T-helper 2 cell (primary cell): ENCODE results near the gene RUFY2.
"Not testable (repeated sequence)": the region's sequence is repeated elsewhere in the genome, so short reads cannot be mapped to it uniquely, and the experiment has no call there.

Experiments
- DNase-seq, 5 experiments: peaks; one replicate each; pipeline versions ENCODE4 v3.0.0 to v3.0.0-alpha.2; 2012 to 2022

RUFY2 gene

GRCh38 chr10:68362590-68362989, 44.5 kb downstream of the RUFY2 start:
- DNase-seq, result no peak

DNA sequence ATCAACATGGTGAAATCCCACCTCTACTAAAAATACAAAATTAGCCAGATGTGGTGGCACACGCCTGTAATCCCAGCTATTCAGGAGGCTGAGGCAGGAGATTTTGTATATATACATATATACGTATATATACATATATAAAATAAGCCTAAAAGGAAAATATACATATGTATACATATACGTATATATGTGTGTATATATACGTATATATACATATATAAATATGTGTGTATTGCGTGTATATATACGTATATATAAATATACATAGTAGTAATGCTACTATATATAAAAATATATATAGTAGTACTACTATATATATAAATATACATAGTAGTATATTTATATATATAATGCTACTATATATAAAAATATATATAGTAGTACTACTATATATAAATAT, 47.9 kb downstream of the RUFY2 start:
- DNase-seq, result no peak

DNA sequence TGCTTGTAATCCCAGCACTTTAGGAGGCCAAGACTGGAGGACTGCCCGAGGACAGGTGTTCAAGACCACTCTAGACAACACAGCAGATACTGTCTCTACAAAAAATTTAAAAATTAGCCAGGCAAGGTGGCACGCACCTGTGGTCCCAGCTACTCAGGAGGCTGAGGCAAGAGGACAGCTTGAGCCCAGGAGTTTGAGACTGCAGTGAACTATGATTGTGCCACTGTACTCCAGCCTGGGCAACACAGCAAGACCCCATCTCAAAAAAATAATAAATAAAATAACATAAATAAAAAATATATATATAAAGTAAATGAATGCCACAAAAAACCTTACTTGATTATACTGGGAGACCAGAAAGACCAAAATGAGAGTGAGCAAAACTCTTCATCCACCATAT, 53.5 kb downstream of the RUFY2 start:
- DNase-seq, result no peak

DNA sequence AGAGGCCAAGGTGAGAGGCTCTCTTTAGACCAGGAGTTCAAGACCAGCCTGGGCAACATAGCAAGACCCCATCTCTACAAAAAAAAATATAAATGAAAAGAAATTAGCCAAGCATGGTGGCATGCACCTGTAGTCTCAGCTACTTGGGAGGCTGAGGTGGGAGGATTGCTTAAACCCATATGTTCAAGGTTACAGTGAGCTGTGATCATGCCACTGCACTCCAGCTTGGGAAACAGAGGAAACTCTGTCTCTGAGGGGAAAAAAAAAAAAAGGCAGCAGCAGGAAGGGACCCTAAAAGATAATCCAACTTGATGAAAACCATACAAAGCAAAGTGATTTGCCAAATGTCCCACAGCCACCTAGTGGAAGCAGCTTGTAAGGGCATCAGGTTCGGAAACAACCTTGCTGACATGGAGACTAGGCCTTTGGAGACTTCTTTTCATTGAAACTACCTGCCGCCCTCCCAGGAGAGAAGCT, 58.8 kb downstream of the RUFY2 start:
- DNase-seq, result peak in 4 of 5 experiments; percentile 12 to 69 (median 18)

- no peak for DNase-seq
These were observed 60.3 kb downstream of the RUFY2 start for GRCh38 chr10:68346774-68347173.

DNA sequence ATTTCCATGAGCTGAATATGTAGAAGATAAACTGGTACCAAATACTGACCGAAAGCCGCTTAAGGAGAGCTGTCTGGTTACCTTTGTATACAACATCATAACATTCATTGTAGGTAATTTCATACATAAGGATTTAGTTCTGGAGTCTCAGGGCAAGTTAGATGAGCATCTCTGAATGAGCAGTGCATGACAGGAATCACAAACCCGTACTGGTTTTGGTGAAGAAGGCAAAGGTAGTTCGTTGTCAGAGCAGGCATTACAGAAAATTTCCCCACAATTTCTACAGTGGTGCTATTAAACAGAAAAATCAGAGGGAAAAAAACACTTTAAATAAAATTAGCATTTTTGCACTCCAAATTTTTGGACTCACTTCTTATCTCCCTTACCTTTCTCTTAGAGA, 61.5 kb downstream of the RUFY2 start:
- no peak for DNase-seq

- DNase-seq, result no peak
These were observed 64.1 kb downstream of the RUFY2 start for GRCh38 chr10:68342909-68343516.

DNA sequence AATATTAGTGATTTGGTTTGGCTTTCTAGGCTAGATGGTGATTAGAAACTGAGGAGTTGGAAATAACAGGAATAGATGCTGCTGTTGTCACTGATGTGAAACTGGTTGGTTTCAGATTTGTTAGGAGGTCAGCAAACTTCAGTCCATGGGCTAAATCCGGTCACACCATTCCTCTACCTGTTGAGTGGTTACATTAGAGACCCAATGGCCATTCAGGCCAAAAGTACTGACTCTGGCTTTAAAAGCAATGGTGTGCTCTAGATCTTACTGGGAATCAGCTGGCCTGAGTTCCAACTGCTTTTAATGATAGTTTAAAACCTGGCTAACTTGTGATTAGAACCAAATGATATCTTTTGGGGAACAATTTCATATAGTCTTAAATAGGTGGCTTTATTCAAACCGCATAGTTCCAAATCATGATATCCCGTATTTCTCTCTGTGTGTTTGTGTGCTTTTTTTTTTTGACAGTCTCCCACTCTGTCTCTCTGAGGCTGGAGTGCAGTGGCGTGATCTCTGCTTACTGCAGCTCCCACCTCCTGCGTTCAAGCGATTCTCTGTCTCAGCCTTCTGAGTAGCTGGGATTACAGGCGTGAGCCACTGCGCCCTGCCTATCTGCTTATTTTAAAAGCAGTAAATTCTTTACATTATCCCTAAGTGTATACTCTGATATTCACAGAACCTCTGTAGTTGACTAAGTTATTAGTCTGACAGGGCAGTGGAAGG, 66.6 kb downstream of the RUFY2 start:
- DNase-seq, result no peak

DNA sequence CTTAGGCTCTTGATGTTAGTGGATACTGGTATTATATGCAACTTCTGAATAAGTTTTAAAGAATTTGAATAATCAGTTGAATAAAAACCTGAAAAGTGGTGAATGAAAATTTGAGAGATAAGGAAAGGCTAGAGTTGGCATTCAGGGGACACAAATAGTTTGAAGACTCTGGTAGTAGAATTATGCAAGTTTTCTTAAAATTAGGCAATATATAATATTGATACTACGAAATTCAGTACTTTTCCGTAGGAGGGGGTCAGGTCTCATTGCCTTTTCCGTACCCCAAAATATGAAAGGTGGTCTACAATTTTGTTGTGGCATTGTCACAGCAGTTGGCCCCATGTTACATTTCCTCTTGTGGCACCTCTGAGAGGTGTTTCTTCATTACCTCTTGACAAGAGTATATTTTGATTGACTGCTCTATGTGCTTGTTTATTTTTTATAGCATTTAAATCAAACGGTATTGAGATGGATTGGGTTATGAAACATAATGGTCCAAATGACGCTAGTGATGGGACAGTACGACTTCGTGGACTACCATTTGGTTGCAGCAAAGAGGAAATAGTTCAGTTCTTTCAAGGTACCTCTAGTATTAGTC, 70.2 kb downstream of the RUFY2 start:
- DNase-seq, result no peak

GRCh38 chr10:68334672-68335467, 72.2 kb downstream of the RUFY2 start:
- DNase-seq, result peak in 1 of 5 experiments; percentile 30

DNA sequence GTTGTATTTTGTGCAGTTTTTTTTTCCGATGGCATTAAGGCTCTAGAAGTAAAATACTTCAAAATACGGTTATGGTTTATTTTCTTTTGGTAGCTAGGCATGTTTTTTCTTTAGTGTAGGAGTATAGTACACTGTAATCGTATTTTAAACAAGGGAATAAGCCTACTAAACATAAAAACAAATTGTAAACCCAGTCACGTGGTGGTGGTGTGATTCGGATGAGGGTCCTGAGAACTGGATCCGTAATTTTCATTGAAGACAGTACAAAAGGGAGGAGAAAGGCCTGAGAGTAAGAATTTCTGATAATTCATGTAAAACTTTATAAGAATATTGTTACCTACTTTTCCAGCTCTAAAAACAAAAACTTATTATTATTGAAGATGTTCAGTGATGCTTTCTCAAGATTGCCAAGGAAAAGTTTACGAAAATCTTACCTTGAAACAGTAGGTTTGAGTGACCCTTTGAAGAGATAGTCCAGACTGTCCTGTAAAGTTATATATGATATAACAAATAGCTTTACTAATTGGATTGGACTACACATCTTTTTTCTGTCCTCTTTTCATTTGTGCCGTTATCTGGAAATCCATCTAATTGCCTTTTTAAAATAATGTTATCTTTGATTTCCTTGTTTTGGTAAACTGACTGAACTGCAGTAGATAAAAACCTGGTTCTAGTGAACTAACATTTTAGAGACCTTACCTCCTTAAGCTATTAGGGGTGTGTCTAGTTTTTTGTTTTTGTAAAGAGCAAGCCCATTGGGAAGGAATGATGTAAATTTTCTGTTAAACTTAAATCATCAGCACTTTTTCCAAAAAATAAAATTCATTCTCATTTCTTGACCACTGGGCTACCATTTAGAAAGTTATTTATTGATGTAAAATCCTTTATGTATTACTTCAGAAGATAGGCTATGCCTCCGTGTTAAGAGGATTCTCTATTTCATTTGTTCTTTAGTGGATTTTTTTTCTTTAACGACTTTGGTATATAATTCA, 73.3 kb downstream of the RUFY2 start:
- DNase-seq, result no peak

DNA sequence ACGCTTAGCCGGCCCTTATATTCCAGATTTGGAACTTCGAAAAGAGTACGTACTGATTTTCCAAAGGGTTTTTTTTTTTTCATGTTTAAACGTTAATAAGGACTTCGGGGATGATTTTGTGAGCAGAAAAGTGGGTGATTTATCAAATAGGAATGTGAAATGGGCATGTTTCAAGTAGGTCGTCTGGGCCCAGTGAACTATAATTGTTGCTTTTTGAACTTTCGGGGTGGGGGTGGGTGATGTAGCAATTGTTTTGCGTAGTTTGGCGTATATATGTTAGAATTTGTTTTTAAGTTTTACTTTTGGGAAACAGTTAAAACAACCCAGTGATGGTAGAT, 74.0 kb downstream of the RUFY2 start:
- DNase-seq, result no peak

DNA sequence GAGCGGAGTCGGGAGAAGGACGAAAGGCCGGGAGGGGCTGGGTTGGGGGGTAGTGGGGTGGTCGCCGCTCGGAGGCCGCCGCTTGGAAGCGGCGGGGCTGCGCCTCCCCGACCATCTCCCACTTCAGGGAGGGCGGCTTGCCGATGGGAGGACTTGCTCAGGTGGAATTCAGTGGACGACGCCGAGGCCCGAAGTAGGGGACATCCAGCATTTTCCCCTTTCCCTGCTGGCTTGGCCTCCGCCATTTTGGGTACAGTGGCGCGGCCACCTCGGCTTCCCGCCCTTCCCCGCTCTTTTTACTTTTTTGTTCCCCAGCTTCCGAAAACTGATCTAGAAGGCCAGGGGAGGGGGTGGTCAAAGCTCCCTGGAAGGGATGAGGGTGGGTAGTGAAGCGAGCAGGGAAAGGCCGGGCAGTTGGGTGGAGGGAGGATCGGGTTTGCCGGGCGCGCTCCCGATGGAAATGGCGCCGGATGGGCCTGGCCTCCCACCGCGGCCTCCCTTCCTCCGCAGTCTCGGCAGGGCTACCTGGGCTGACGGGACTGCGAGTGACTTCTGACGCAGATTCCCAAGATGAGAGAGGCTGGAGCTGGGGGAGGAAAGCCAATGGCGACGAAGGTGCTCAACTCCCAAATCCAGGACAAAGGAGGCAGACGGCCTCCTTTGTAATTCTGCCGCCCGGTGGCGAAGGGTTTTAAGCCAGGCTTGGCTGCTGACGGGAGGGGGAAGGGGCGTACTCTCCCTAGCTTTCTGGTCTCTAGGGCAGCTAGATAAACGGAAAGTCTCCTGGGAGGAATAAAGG, 74.6 kb downstream of the RUFY2 start, which contains the start of gene PBLD:
PBLD (minus strand) TSS at position 670 of the 799 bp plus-strand sequence. CDS start 26,084 bp downstream, outside the sequence.
- peak; percentile 24 to 78 (median 46) for DNase-seq

- DNase-seq, result peak; percentile 96 to 99 (median 97)
These were observed 75.4 kb downstream of the RUFY2 start, which contains the start of gene HNRNPH3 for GRCh38 chr10:68331455-68332258. HNRNPH3 (plus strand) TSS chr10:68332064; CDS start chr10:68337222, 5,158 bp downstream.

DNA sequence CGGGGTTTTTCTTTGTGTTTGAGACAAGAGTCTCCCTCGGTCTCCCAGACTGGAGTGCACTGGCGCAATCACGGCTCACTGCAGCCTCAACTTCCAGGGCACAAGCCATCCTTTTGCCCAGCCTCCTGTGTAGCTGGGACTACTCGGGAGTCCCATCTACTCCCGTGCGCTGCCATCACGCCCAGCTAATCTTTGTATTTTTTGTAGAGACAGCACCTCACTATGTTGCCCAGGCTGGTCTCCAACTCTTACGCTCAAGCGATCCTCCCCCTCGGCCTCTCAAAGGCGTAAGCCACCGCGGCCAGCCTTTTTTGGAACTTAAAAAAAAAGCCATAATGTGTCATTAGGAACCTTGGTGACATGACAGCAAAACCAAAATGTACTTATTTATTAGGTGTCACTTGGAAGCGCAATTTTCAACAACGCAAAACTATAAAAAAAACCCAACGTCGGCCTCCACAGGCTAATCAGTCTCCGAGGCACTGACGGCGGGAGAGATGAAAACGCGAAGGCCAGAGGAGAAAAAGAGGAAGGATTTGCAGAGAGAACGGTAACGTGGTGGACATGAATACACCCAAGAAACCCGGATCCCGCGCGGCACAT, 76.1 kb downstream of the RUFY2 start:
- peak in 3 of 5 experiments; percentile 4 to 35 (median 7) for DNase-seq

DNA sequence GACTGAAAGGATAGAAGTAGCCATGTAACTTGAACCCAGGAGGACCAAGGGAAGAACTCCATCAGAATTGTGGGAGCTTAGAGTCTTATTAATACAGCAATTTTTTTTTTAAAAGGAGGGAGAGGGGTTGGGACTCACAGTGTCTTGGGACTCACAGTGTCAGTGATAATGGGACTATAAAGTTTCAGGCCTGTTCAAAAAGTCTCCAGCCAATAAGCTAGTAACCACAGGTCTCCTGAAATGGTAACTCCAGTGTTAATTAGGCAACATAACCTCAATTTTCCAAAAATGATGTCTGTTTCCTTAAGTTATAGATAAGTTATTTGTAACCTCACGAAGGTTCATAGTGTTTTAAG, 77.6 kb downstream of the RUFY2 start:
- no peak for DNase-seq

DNA sequence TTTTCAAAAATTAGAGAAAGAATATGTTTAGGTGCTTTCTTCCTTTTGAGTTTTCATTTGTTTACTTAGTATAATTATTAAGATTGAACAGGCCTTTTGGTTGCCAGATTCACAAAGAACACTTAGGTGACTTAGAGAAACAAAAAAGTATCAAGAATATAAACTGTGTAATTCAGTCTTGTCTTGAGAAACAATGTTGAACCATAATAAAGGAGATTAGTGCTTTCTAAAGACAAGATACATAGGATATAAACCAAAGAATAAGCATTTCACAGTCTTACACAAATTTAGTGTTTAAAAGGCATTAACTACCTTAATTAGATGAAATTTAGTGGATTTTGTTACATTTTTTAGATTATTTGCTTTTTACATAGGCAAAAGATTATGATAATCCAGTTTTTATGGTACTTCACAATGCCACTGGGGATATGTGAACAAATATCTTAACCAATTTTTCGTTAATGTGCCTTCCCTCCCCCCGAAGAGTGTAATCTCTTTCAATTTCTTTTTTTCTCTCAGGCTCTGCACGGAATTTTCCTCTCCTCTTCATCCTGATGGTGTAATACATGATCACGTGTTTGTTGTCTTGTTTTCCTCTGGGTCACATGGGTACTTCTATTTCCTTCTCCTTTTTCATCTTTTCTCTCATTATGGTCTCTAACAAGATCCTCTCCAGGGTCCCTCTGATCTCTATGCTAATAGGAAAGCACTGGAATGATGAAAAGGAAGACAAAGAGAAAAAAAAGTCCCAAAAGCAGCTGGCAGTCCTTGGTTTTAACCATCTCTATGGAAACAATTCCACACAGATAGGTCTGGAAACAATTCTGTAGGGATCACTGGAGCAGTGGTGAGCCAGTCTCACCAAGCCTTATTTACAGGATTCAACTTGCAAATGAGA, 78.9 kb downstream of the RUFY2 start:
- no peak for DNase-seq

- not testable (repeated sequence) for DNase-seq
These were observed 82.7 kb downstream of the RUFY2 start for GRCh38 chr10:68324396-68324795.
